NCI-H345 (cell line): ENCODE data around the gene FHAD1.
A peak's percentile ranks its signal among the peaks of the same experiment; 100 is the strongest.
"Not testable (repeated sequence)": the region's sequence is repeated elsewhere in the genome, so short reads cannot be mapped to it uniquely, and the experiment has no call there.

Experiments
- DNase-seq: peaks from one replicate; lab custom pipeline; 2025; lab: John Stamatoyannopoulos, UW

The FHAD1 gene

GRCh38 chr1:15418806-15419515, 171.9 kb downstream of the FHAD1 start:
- DNase-seq: peak; percentile 78

GRCh38 chr1:15420853-15421465, 173.9 kb downstream of the FHAD1 start:
- DNase-seq: no peak

GRCh38 chr1:15422871-15423270, 175.8 kb downstream of the FHAD1 start:
- no peak for DNase-seq

GRCh38 chr1:15423355-15424077, 176.5 kb downstream of the FHAD1 start:
- no peak for DNase-seq

- DNase-seq: peak; percentile 95
These were observed 177.2 kb downstream of the FHAD1 start for GRCh38 chr1:15424146-15424667.

- no peak for DNase-seq
These were observed 178.0 kb downstream of the FHAD1 start for GRCh38 chr1:15424981-15425380.

- DNase-seq: no peak
These were observed 178.5 kb downstream of the FHAD1 start for GRCh38 chr1:15425521-15425920.

- DNase-seq: no peak
These were observed 178.9 kb downstream of the FHAD1 start for GRCh38 chr1:15425958-15426357.

- DNase-seq: no peak
These were observed 179.7 kb downstream of the FHAD1 start for GRCh38 chr1:15426492-15427279.

GRCh38 chr1:15427280-15427666, 180.2 kb downstream of the FHAD1 start:
- DNase-seq: no peak

- DNase-seq: not testable (repeated sequence)
These were observed 181.2 kb downstream of the FHAD1 start for GRCh38 chr1:15428252-15428651.

GRCh38 chr1:15428815-15429435, 181.9 kb downstream of the FHAD1 start:
- no peak for DNase-seq

GRCh38 chr1:15429701-15430149, 182.7 kb downstream of the FHAD1 start:
- DNase-seq: no peak

- DNase-seq: peak; percentile 60
These were observed 184.0 kb downstream of the FHAD1 start for GRCh38 chr1:15430787-15431570.

- DNase-seq: no peak
These were observed 184.5 kb downstream of the FHAD1 start for GRCh38 chr1:15431571-15431948.

- no peak for DNase-seq
These were observed 185.3 kb downstream of the FHAD1 start for GRCh38 chr1:15432324-15432723.

- no peak for DNase-seq
These were observed 186.4 kb downstream of the FHAD1 start for GRCh38 chr1:15433471-15433870.

- DNase-seq: not testable (repeated sequence)
These were observed 187.7 kb downstream of the FHAD1 start for GRCh38 chr1:15434739-15435138.

GRCh38 chr1:15435239-15436077, 188.4 kb downstream of the FHAD1 start:
- DNase-seq: no peak
